Memory B cell (primary cell): ENCODE data around the gene TBC1D9B.
"Not testable (repeated sequence)": the region's sequence is repeated elsewhere in the genome, so short reads cannot be mapped to it uniquely, and the experiment has no call there.

Experiments used
- ATAC-seq: fragments of 150-1000 bp; cut with Tn5 transposase; 2 replicates; pipeline ENCODE4 v1.10.0; 2021; ENCODE audit warnings: low read depth, mild to moderate bottlenecking, moderate library complexity
- DNase-seq, 2 donors: peaks; one replicate each; pipeline ENCODE4 v3.0.0; 2022; ENCODE audit warnings: low spot score in 2 of 2
- H3K27ac Mint-ChIP-seq: one replicate; pipeline ENCODE4 v1.8.0; 2022; ENCODE audit warnings: mild to moderate bottlenecking, moderate library complexity, mixed read lengths
- H3K27me3 Mint-ChIP-seq: one replicate; pipeline ENCODE4 v1.8.0; 2022; ENCODE audit warnings: mixed read lengths
- H3K36me3 Mint-ChIP-seq: one replicate; pipeline ENCODE4 v1.8.0; 2022; ENCODE audit warnings: mild to moderate bottlenecking, mixed read lengths
- H3K4me1 Mint-ChIP-seq: one replicate; pipeline ENCODE4 v1.8.0; 2022; ENCODE audit warnings: mixed read lengths
- H3K4me3 Mint-ChIP-seq: one replicate; pipeline ENCODE4 v1.8.0; 2022; ENCODE audit warnings: mild to moderate bottlenecking, moderate library complexity, mixed read lengths
- H3K9me3 Mint-ChIP-seq: one replicate; pipeline ENCODE4 v1.8.0; 2022; ENCODE audit warnings: mixed read lengths

The TBC1D9B gene

DNA sequence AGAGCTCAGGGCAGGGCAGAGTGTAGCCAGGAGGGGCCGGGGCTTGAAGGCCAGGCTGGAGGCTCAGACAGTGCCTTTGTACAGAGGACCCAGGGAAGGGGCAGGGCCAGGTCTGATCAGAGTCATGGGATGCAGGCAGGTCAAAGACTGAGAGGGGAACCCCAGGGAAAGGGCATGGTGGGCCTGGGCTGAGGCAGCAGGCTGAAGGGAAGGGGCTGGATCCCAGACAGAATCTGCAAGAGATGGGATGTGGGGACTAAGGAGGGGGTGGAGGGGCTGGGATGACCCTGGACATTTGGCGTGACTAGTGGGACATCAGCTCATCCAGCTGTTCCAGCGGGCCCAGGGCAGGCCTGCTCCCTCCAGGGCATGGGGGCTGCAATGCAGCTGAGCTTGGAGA, 33.6 kb downstream of the TBC1D9B start:
- H3K9me3 Mint-ChIP-seq, result no peaks in the 10 kb centered on the region
- peaks cover 26% of the 10 kb centered on the region for H3K36me3 Mint-ChIP-seq
- no peak overlapping the region for H3K4me3 Mint-ChIP-seq
- DNase-seq (no peak), ATAC-seq (no peak)
- H3K27me3 Mint-ChIP-seq, result no peaks in the 10 kb centered on the region
- no peak overlapping the region for H3K27ac Mint-ChIP-seq
- H3K4me1 Mint-ChIP-seq, result no peaks in the 10 kb centered on the region

- Mint-ChIP-seq H3K4me1 (no peaks in the 10 kb centered on the region), H3K4me3 (no peak overlapping the region), H3K27me3 (no peaks in the 10 kb centered on the region), H3K9me3 (no peaks in the 10 kb centered on the region), H3K36me3 (peaks cover 26% of the 10 kb centered on the region), H3K27ac (no peak overlapping the region)
- ATAC-seq (no peak), DNase-seq (no peak)
Observed at GRCh38 chr5:179873588-179874110, 34.0 kb downstream of the TBC1D9B start.

- no peaks in the 10 kb centered on the region for H3K9me3 Mint-ChIP-seq
- H3K4me3 Mint-ChIP-seq, result no peak overlapping the region
- H3K27me3 Mint-ChIP-seq, result no peaks in the 10 kb centered on the region
- no peaks in the 10 kb centered on the region for H3K4me1 Mint-ChIP-seq
- H3K27ac Mint-ChIP-seq, result no peak overlapping the region
- no peak for DNase-seq
- H3K36me3 Mint-ChIP-seq, result peaks cover 26% of the 10 kb centered on the region
- ATAC-seq, result no peak
Observed at GRCh38 chr5:179872828-179873575, 34.7 kb downstream of the TBC1D9B start.

DNA sequence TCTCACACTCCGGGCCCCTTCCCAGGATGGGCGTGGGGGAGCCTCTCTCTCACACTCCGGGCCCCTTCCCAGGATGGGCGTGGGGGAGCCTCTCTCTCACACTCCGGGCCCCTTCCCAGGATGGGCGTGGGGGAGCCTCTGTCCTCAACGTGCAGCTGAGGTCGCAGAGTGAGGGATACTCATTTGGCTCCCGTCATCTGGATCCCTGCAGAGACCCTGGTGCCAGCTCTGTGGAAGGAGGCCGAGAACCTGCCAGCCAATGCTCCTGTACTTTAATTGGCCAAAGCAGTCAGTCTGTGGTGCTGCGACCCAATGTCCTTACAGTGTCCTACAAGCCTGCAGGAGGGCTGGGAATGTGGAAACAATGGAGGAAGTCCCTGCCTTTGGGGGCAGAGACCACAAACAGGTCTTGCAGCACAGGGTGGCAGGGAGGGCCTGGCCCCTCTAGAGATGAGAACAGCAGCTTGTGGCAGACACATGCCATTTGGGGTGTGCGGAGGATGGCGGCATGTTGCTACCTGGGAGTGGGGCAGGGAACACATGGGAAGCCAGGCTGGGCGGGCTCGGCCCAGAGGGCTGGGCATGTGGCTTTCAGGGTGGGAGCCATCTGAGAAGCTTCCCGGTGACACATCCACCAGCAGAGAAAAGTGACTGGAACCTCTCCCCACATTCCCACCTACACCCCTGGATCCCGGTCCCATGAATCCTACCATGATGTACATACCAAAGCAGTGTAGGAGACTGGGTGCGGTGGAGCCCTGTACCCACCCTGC, 35.5 kb downstream of the TBC1D9B start:
- peaks cover 1% of the 10 kb centered on the region for H3K4me1 Mint-ChIP-seq
- H3K27ac Mint-ChIP-seq, result no peak overlapping the region
- H3K36me3 Mint-ChIP-seq, result peaks cover 23% of the 10 kb centered on the region
- ATAC-seq (no peak), DNase-seq (no peak)
- no peaks in the 10 kb centered on the region for H3K27me3 Mint-ChIP-seq
- H3K4me3 Mint-ChIP-seq, result no peak overlapping the region
- H3K9me3 Mint-ChIP-seq, result no peaks in the 10 kb centered on the region

DNA sequence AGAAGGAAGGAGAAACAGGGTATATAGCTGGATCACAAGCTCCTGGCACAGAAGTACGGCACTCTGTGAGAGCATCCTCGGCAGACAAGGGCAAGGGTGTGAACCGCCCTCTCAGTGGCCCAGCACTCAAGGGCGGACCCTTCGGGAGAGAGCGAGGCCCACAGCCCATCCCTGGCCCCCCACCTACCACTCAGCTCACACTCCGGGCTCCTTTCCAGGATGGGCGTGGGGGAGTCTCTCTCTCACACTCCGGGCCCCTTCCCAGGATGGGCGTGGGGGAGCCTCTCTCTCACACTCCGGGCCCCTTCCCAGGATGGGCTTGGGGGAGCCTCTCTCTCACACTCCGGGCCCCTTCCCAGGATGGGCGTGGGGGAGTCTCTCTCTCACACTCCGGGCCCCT, 36.2 kb downstream of the TBC1D9B start:
- not testable (repeated sequence) for H3K4me1 Mint-ChIP-seq, DNase-seq, ATAC-seq, H3K4me3 Mint-ChIP-seq, H3K27me3 Mint-ChIP-seq, H3K27ac Mint-ChIP-seq, H3K9me3 Mint-ChIP-seq
- peaks cover 21% of the 10 kb centered on the region for H3K36me3 Mint-ChIP-seq

- no peak for ATAC-seq
- H3K27me3 Mint-ChIP-seq, result no peaks in the 10 kb centered on the region
- H3K36me3 Mint-ChIP-seq, result peaks cover 19% of the 10 kb centered on the region
- no peaks in the 10 kb centered on the region for H3K9me3 Mint-ChIP-seq
- no peak overlapping the region for H3K27ac Mint-ChIP-seq
- H3K4me1 Mint-ChIP-seq, result peaks cover 6% of the 10 kb centered on the region
- DNase-seq, result no peak
- H3K4me3 Mint-ChIP-seq, result no peak overlapping the region
Observed at GRCh38 chr5:179870952-179871351, 36.7 kb downstream of the TBC1D9B start.

GRCh38 chr5:179870403-179870903, 37.2 kb downstream of the TBC1D9B start:
- H3K4me3 Mint-ChIP-seq, result no peak overlapping the region
- no peak overlapping the region for H3K27ac Mint-ChIP-seq
- no peaks in the 10 kb centered on the region for H3K27me3 Mint-ChIP-seq
- ATAC-seq (no peak), DNase-seq (no peak)
- no peaks in the 10 kb centered on the region for H3K9me3 Mint-ChIP-seq
- peaks cover 6% of the 10 kb centered on the region for H3K4me1 Mint-ChIP-seq
- peaks cover 19% of the 10 kb centered on the region for H3K36me3 Mint-ChIP-seq

GRCh38 chr5:179869641-179870402, 37.9 kb downstream of the TBC1D9B start:
- no peak for DNase-seq
- H3K36me3 Mint-ChIP-seq, result peaks cover 17% of the 10 kb centered on the region
- H3K4me1 Mint-ChIP-seq, result peaks cover 11% of the 10 kb centered on the region
- no peak overlapping the region for H3K27ac Mint-ChIP-seq
- H3K9me3 Mint-ChIP-seq, result no peaks in the 10 kb centered on the region
- H3K4me3 Mint-ChIP-seq, result no peak overlapping the region
- no peaks in the 10 kb centered on the region for H3K27me3 Mint-ChIP-seq
- ATAC-seq, result no peak

DNA sequence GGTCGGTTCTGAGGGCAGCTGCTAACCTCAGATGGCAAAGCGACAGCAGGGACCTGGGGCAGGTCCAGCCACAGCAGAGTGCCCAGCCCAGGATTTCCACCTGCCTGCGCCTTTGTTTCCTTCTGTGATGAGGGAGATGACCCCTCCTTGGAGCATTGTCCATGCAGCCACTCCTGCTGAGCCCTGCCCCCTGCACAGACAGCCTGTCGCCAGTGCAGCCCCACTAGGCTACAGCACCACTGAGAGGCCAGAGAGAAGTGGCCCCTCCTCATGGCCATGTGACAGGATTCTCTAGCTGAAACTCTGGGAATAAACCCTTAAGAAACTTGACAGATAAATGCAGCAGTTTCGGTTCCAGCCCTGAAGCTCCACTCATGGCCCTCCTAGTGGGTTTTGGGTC, 38.6 kb downstream of the TBC1D9B start:
- peaks cover 11% of the 10 kb centered on the region for H3K4me1 Mint-ChIP-seq
- H3K9me3 Mint-ChIP-seq, result no peaks in the 10 kb centered on the region
- H3K4me3 Mint-ChIP-seq, result no peak overlapping the region
- ATAC-seq (no peak), DNase-seq (no peak)
- no peaks in the 10 kb centered on the region for H3K27me3 Mint-ChIP-seq
- H3K27ac Mint-ChIP-seq, result no peak overlapping the region
- H3K36me3 Mint-ChIP-seq, result peaks cover 15% of the 10 kb centered on the region

DNA sequence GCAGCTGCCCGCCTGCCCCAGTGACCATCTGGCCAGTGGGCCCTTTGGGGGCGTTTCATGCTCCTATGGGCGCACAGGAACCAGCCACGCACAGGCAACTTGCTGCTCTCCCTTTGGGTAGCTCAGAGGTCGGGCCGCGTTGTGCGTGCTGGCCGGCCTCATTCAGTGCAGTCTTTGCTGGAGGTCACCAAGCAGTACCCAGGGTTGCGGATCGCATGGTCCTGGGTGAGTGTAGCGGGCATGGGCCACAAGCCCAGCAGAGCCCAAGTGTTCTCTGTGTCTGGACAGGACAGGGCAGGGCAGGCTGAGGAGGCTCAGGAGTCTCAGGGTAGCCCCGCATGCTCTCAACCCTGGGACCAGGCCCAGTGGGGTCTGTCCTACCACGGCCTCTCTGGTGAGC, 39.2 kb downstream of the TBC1D9B start:
- Mint-ChIP-seq H3K27ac (peak overlapping the region; percentile 41), H3K4me3 (no peak overlapping the region), H3K36me3 (peaks cover 15% of the 10 kb centered on the region), H3K4me1 (peaks cover 11% of the 10 kb centered on the region), H3K27me3 (no peaks in the 10 kb centered on the region), H3K9me3 (no peaks in the 10 kb centered on the region)
- ATAC-seq (no peak), DNase-seq (no peak)

GRCh38 chr5:179867476-179867875, 40.2 kb downstream of the TBC1D9B start:
- H3K27me3 Mint-ChIP-seq, result no peaks in the 10 kb centered on the region
- no peak overlapping the region for H3K4me3 Mint-ChIP-seq
- peaks cover 17% of the 10 kb centered on the region for H3K36me3 Mint-ChIP-seq
- peaks cover 11% of the 10 kb centered on the region for H3K4me1 Mint-ChIP-seq
- H3K9me3 Mint-ChIP-seq, result no peaks in the 10 kb centered on the region
- H3K27ac Mint-ChIP-seq, result peak overlapping the region; percentile 45
- DNase-seq, result no peak
- ATAC-seq, result no peak

GRCh38 chr5:179867079-179867465, 40.6 kb downstream of the TBC1D9B start:
- no peak overlapping the region for H3K4me3 Mint-ChIP-seq
- peaks cover 11% of the 10 kb centered on the region for H3K4me1 Mint-ChIP-seq
- ATAC-seq (no peak), DNase-seq (no peak)
- peak overlapping the region; percentile 45 for H3K27ac Mint-ChIP-seq
- no peaks in the 10 kb centered on the region for H3K9me3 Mint-ChIP-seq
- H3K36me3 Mint-ChIP-seq, result peaks cover 14% of the 10 kb centered on the region
- no peaks in the 10 kb centered on the region for H3K27me3 Mint-ChIP-seq

GRCh38 chr5:179866241-179867078, 41.2 kb downstream of the TBC1D9B start:
- DNase-seq (no peak), ATAC-seq (peak; percentile 69)
- Mint-ChIP-seq H3K9me3 (no peaks in the 10 kb centered on the region), H3K27ac (peak overlapping the region; percentile 45), H3K4me3 (no peak overlapping the region), H3K36me3 (peaks cover 14% of the 10 kb centered on the region), H3K27me3 (no peaks in the 10 kb centered on the region), H3K4me1 (peaks cover 11% of the 10 kb centered on the region)
